NB4 (cell line): ENCODE results near the gene ANKS1B.
A peak's percentile ranks its signal among the peaks of the same experiment; 100 is the strongest.

Experiments used
- DNase-seq: peaks from one replicate; pipeline ENCODE4 v3.0.0; 2010; ENCODE audit warnings: low read depth
- H3K4me3 ChIP-seq: one replicate; pipeline ENCODE4 v1.5.1; 2011; ENCODE audit warnings: mild to moderate bottlenecking, low read depth, low read length, moderate library complexity
- MYC ChIP-seq: IDR thresholded peaks from 2 replicates; pipeline ENCODE4 v1.6.1; 2011; ENCODE audit warnings: low read depth, low read length
- POLR2A ChIP-seq: IDR thresholded peaks from 2 replicates; pipeline ENCODE4 v1.6.1; 2011; ENCODE audit warnings: mild to moderate bottlenecking; ENCODE audit not compliant: insufficient read length; ENCODE audit errors: extremely low read depth
- TF ChIP-seq, protein P1 (sequence below): IDR thresholded peaks from one replicate; pipeline ENCODE4 v1.5.1; 2012; ENCODE audit warnings: low read depth, low read length
- TF ChIP-seq, protein P2 (sequence below): IDR thresholded peaks from 2 replicates; pipeline ENCODE4 v1.6.1; 2011; ENCODE audit warnings: low read depth, low read length

ANKS1B gene

DNA sequence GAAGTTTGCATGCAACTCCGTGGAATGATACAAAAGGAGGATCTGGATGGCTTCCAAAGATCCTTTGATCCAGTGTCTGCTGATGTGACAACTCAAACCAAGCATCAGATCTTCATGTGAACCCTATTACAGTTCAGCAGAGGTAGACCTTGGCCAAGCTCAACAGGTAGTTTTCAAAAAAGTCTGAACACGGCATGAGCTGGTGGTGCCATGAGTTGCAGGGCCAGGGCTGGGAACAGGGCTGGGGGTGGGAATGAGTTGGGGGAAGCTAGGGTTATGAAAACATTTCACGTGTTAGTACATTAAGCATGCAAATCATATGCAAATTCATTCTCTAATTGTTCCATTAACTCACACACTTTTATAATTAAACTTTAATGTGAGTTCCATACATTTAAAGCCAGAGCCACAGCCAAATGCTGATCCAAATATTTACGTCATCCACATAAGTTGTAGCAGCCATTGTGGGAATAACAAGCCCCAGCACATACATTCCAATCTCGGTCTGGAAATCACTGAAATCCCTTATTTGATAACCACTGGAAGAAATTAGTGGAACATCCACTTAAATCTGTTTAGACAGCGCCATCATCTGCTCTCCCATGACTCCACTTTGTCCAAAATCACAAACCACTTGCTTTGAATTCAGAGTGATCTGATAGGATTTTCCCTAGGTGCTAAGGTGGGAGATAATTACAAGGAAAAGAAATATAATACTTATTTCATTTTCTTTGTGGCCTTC lies 1181.1 kb downstream of the ANKS1B start:
- no peak overlapping the region for H3K4me3 ChIP-seq

DNA sequence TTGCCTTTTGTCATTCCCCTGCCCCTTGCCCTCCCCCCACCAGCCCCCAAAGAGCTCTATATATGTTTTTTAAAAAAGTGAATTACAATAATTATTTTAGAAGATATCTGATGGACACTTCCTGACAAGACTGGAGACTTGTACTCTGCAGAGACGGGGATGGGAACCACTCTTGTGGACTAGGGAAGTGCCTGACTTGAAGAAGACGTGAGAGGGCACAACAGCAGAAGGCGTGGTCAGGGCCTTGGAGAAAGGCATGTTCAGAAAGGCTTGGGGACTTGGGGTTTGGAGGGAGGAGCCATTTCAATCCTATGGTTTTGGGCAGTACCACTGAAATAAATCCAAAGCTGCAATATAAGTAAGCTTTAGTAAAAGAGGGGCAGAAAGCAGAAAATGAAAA lies 1184.9 kb downstream of the ANKS1B start:
- H3K4me3 ChIP-seq, result no peak overlapping the region
- TF ChIP-seq, protein P1, sequence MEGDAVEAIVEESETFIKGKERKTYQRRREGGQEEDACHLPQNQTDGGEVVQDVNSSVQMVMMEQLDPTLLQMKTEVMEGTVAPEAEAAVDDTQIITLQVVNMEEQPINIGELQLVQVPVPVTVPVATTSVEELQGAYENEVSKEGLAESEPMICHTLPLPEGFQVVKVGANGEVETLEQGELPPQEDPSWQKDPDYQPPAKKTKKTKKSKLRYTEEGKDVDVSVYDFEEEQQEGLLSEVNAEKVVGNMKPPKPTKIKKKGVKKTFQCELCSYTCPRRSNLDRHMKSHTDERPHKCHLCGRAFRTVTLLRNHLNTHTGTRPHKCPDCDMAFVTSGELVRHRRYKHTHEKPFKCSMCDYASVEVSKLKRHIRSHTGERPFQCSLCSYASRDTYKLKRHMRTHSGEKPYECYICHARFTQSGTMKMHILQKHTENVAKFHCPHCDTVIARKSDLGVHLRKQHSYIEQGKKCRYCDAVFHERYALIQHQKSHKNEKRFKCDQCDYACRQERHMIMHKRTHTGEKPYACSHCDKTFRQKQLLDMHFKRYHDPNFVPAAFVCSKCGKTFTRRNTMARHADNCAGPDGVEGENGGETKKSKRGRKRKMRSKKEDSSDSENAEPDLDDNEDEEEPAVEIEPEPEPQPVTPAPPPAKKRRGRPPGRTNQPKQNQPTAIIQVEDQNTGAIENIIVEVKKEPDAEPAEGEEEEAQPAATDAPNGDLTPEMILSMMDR, result no peak
- no peak for TF ChIP-seq MYC
- TF ChIP-seq POLR2A, result no peak
- TF ChIP-seq, protein P2, sequence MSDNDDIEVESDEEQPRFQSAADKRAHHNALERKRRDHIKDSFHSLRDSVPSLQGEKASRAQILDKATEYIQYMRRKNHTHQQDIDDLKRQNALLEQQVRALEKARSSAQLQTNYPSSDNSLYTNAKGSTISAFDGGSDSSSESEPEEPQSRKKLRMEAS, result no peak
- DNase-seq, result peak; percentile 13

More for the DNA sequence above, 1181.1 kb downstream of the ANKS1B start:
- no peak for DNase-seq
- TF ChIP-seq, protein P1, result no peak
- TF ChIP-seq POLR2A (no peak), MYC (no peak)
- TF ChIP-seq, protein P2, result no peak

DNA sequence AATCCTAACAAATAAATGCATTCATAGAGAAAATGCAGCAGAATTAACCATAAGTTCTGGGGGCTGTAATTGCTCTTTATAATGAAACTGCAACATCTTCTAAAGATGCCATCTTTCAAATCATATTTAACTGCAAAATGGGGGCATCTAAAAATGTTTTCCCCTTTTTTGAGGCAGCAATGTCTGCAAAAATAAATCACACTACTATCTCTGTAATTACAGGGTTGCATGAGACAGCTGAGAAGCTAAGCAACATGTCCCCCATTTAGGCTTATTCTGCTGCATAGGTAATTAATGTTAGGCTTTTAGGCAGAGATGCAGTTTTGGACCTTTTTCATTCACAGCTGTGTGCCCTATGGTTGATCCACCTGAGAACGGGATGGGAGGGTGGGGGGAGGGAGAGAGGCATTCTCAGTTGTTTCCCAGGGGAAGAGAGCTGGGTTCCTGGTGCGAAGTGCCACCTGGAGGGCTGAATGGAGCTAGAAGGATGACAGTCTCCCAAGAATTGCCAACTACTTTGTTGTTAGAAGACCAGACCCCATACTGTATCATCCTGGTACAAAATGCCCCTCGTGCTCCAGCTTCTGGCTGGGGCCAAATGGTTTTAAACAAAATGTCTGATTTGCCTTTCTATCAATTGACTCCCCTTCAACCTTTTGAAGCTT lies 1185.5 kb downstream of the ANKS1B start:
- TF ChIP-seq, protein P1, result no peak
- no peak for TF ChIP-seq POLR2A
- no peak for TF ChIP-seq MYC
- no peak for DNase-seq
- no peak overlapping the region for H3K4me3 ChIP-seq

DNA sequence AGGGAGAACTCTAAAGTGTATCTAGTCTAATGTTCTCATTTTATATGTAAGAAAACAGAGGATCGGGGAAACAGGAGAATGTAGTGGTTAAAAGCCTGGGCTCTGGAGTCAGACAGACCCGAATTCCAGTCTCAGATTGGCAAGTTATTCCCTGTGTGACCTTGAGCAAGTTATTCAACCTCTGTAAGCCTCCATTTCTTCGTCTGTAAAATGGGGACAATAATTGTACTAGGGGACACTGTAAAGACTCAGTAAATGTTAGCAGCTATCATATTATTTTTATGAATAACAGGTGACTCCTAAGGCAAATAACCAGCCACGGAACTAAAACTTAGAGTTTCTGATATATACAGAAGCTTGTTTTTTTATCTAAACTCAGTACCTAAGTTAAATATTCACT lies 1187.5 kb downstream of the ANKS1B start:
- no peak for TF ChIP-seq MYC
- TF ChIP-seq, protein P1, result no peak
- TF ChIP-seq POLR2A, result no peak
- TF ChIP-seq, protein P2, result no peak
- no peak for DNase-seq

DNA sequence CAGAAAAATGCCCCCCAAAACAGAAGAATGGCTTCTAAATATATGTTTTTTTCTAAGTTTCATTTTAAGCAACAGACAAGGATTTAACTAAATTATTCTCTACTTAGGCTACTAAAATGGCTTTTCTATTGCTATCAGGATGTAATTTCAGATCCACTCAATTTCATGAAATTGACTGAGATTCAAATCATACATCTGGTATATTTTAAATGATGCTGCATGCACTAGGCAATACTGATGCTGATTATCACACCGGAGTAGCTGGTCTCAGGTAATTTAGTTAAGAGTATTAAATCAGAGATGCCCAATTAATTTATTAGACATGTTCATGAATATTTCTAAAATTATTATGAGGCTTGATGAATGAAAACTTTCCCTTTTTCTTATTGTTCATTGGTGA lies 1188.0 kb downstream of the ANKS1B start:
- DNase-seq, result no peak
- no peak overlapping the region for H3K4me3 ChIP-seq
- no peak for TF ChIP-seq POLR2A
- TF ChIP-seq, protein P1, result no peak
- TF ChIP-seq MYC, result no peak
- TF ChIP-seq, protein P2, result no peak

More for the DNA sequence above, 1187.5 kb downstream of the ANKS1B start:
- no peak overlapping the region for H3K4me3 ChIP-seq
